Mesenchymal stem cell (in vitro differentiated cells and primary cell): ENCODE data around the gene MATN1.

Source experiments
- DNase-seq: peaks from one replicate; pipeline ENCODE4 v3.0.0-alpha.2; 2013
- H2AFZ ChIP-seq: one replicate; pipeline ENCODE4 v1.6.1; 2013; ENCODE audit warnings: low read depth, mild to moderate bottlenecking, control low read depth, inconsistent platforms, low read length, moderate library complexity
- H2AK5ac ChIP-seq: 2 replicates; pipeline ENCODE4 v1.6.1; 2013; ENCODE audit warnings: low read length, moderate library complexity, mild to moderate bottlenecking, inconsistent platforms; ENCODE audit not compliant: severe bottlenecking
- H2BK120ac ChIP-seq: one replicate; pipeline ENCODE4 v1.6.1; 2013; ENCODE audit warnings: low read depth, mild to moderate bottlenecking, inconsistent platforms, low read length, moderate library complexity
- H2BK12ac ChIP-seq, 2 experiments: one replicate each; pipeline ENCODE4 v1.6.1; 2013; ENCODE audit warnings: inconsistent platforms in 2 of 2, low read length in 2 of 2, mild to moderate bottlenecking in 2 of 2, moderate library complexity in 2 of 2, control low read depth in 1 of 2
- H2BK15ac ChIP-seq: one replicate; pipeline ENCODE4 v1.6.1; 2013; ENCODE audit warnings: mild to moderate bottlenecking, low read depth, inconsistent platforms; ENCODE audit not compliant: poor library complexity, severe bottlenecking
- H2BK5ac ChIP-seq: 2 replicates; pipeline ENCODE4 v1.6.1; 2013; ENCODE audit warnings: low read depth, mild to moderate bottlenecking, low read length, control low read depth, inconsistent platforms; ENCODE audit not compliant: poor library complexity, severe bottlenecking
- H3K14ac ChIP-seq, 2 experiments: one replicate each; pipeline ENCODE4 v1.6.1; 2013; ENCODE audit warnings: inconsistent platforms in 2 of 2, low read length in 2 of 2, control low read depth in 1 of 2, mild to moderate bottlenecking in 1 of 2, moderate library complexity in 1 of 2
- H3K18ac ChIP-seq, 2 experiments: one replicate each; pipeline ENCODE4 v1.6.1; 2013; ENCODE audit warnings: inconsistent platforms in 2 of 2, low read length in 2 of 2, control low read depth in 1 of 2, low read depth in 1 of 2, mild to moderate bottlenecking in 1 of 2
- H3K23ac ChIP-seq, 2 experiments: one replicate each; pipeline ENCODE4 v1.6.1; 2013; ENCODE audit warnings: inconsistent platforms in 2 of 2, low read length in 2 of 2, mild to moderate bottlenecking in 2 of 2, moderate library complexity in 2 of 2, control low read depth in 1 of 2
- H3K27ac ChIP-seq: 2 replicates; pipeline ENCODE4 v1.5.1; 2013; ENCODE audit warnings: mild to moderate bottlenecking, moderate library complexity, low read length, control low read depth, inconsistent platforms; ENCODE audit not compliant: poor library complexity, severe bottlenecking
- H3K27me3 ChIP-seq, 2 experiments: 2 replicates each; pipeline versions ENCODE4 v1.6.1 to v1.7.0; 2013; ENCODE audit warnings: low read length in 2 of 2, mild to moderate bottlenecking in 2 of 2, moderate library complexity in 2 of 2, control low read depth in 1 of 2, inconsistent platforms in 1 of 2; ENCODE audit not compliant: control insufficient read depth in 1 of 2, insufficient read depth in 1 of 2
- H3K36me3 ChIP-seq, 2 experiments: 2 replicates each; pipeline versions ENCODE4 v1.6.1 to v1.7.0; 2013; ENCODE audit warnings: low read length in 2 of 2, control low read depth in 1 of 2, inconsistent platforms in 1 of 2, low read depth in 1 of 2, mild to moderate bottlenecking in 1 of 2; ENCODE audit not compliant: insufficient read depth in 2 of 2, control insufficient read depth in 1 of 2
- H3K4ac ChIP-seq, 2 experiments: one replicate each; pipeline ENCODE4 v1.6.1; 2013; ENCODE audit warnings: inconsistent platforms in 2 of 2, low read length in 2 of 2, mild to moderate bottlenecking in 2 of 2, moderate library complexity in 2 of 2, control low read depth in 1 of 2, low read depth in 1 of 2
- H3K4me1 ChIP-seq: 2 replicates; pipeline ENCODE4 v1.6.1; 2013; ENCODE audit warnings: low read depth, low read length, control low read depth; ENCODE audit not compliant: control insufficient read depth, insufficient read depth
- H3K4me2 ChIP-seq: 2 replicates; pipeline ENCODE4 v1.6.1; 2013; ENCODE audit warnings: low read length, mild to moderate bottlenecking, inconsistent platforms; ENCODE audit not compliant: poor library complexity, severe bottlenecking
- H3K4me3 ChIP-seq, 2 experiments: 2 replicates each; pipeline versions ENCODE4 v1.5.1 to v1.7.0; 2013; ENCODE audit warnings: low read length in 2 of 2, mild to moderate bottlenecking in 2 of 2, control low read depth in 1 of 2, low read depth in 1 of 2; ENCODE audit not compliant: insufficient read depth in 1 of 2
- H3K79me1 ChIP-seq: replicated peaks from 2 replicates; pipeline ENCODE4 v1.6.1; 2013; ENCODE audit warnings: mild to moderate bottlenecking, control low read depth, low read length, inconsistent platforms; ENCODE audit not compliant: poor library complexity, severe bottlenecking
- H3K9ac ChIP-seq: 2 replicates; pipeline ENCODE4 v1.7.0; 2013; ENCODE audit warnings: mild to moderate bottlenecking, low read length, moderate library complexity
- H3K9me3 ChIP-seq: 2 replicates; pipeline ENCODE4 v1.7.0; 2013; ENCODE audit warnings: mild to moderate bottlenecking, low read length; ENCODE audit not compliant: control insufficient read depth
- H4K8ac ChIP-seq: one replicate; pipeline ENCODE4 v1.6.1; 2013; ENCODE audit warnings: inconsistent platforms, mild to moderate bottlenecking, low read length, moderate library complexity
- H4K91ac ChIP-seq: one replicate; pipeline ENCODE4 v1.6.1; 2013; ENCODE audit warnings: mild to moderate bottlenecking, low read length, inconsistent platforms
- WGBS: methylation state at CpG from one replicate; pipeline ENCODE4 v1.1.7; 2013; ENCODE audit warnings: mixed read lengths; 5-methylcytosine and 5-hydroxymethylcytosine counted together

The MATN1 gene

DNA sequence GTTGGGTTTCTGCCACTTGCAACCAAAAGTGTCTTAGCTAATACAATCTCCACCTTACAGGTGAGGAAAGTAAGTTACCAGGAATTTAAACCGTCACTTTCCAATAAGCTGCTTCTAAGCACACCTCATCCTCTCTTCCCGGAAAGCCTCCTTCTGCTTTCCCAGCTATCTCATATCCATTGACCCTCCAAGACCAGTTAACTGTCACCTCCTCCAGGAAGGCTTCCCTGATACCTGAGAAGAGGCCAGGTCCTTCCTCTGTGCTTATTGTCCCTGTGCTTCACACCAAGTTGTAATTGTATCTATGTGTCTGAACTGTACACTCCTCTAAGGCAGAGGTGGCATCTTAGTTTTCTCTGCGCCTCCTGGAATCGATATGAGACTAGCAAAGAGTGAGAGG, 11.2 kb upstream of the MATN1 start:
- DNase-seq: no peak
- peaks cover 23% of the 10 kb centered on the region for H3K4me1 ChIP-seq

DNA sequence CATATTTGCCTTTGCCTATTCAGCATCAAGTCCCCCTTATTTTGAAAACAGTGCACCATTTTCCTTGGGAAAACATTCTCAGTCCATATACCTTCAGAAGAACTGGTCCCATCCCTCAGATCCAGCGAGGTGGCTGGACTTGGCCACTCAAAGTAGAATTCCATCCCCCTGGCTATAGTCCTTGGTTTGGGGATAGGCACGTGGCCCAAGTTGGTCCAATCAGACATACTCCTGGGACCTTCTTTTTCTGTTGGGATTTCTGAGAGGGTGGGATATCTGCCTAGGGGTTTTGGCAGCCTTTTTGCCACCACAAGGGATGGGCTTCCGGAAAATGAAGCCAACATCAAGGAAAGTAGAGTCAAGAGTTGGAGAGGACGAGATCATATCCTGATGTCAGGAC, 10.7 kb upstream of the MATN1 start:
- H3K23ac ChIP-seq: no peak overlapping the region
- H2AK5ac ChIP-seq: no peak overlapping the region
- no peak for DNase-seq
- no peak overlapping the region for H3K4me2 ChIP-seq
- H3K4me1 ChIP-seq: peaks cover 28% of the 10 kb centered on the region
- no peak overlapping the region for H2BK5ac ChIP-seq
- no peak overlapping the region for H3K14ac ChIP-seq
- no peak overlapping the region for H3K4ac ChIP-seq
- H2BK120ac ChIP-seq: no peak overlapping the region
- no peak overlapping the region for H4K91ac ChIP-seq
- peaks cover 6% of the 10 kb centered on the region for H3K9me3 ChIP-seq
- H2BK15ac ChIP-seq: no peak overlapping the region
- H3K27ac ChIP-seq: no peak overlapping the region
- 92% methylated on average over 4 of the region's 4 CpGs for WGBS
- H2BK12ac ChIP-seq: no peak overlapping the region
- no peak overlapping the region for H3K9ac ChIP-seq
- no peak overlapping the region for H4K8ac ChIP-seq
- no peaks in the 10 kb centered on the region for H3K79me1 ChIP-seq
- H2AFZ ChIP-seq: no peak overlapping the region
- H3K4me3 ChIP-seq: no peak overlapping the region
- H3K18ac ChIP-seq: no peak overlapping the region
- no peaks in the 10 kb centered on the region for H3K36me3 ChIP-seq
- peaks cover 0 to 69% of the 10 kb centered on the region in 2 experiments for H3K27me3 ChIP-seq

More for the DNA sequence above, 11.2 kb upstream of the MATN1 start:
- no peak overlapping the region for H2AFZ ChIP-seq
- H4K91ac ChIP-seq: no peak overlapping the region
- H3K9ac ChIP-seq: no peak overlapping the region
- H4K8ac ChIP-seq: no peak overlapping the region
- H3K9me3 ChIP-seq: peaks cover 6% of the 10 kb centered on the region
- peaks cover 0 to 66% of the 10 kb centered on the region in 2 experiments for H3K27me3 ChIP-seq
- no peak overlapping the region for H2BK12ac ChIP-seq
- H2BK5ac ChIP-seq: no peak overlapping the region
- H3K27ac ChIP-seq: no peak overlapping the region
- no peak overlapping the region for H2BK120ac ChIP-seq
- H3K4ac ChIP-seq: no peak overlapping the region
- no peaks in the 10 kb centered on the region for H3K79me1 ChIP-seq
- no peak overlapping the region for H3K18ac ChIP-seq
- H3K4me3 ChIP-seq: no peak overlapping the region
- H3K14ac ChIP-seq: no peak overlapping the region
- H2BK15ac ChIP-seq: no peak overlapping the region
- WGBS: 98% methylated on average over 2 of the region's 4 CpGs
- no peaks in the 10 kb centered on the region for H3K36me3 ChIP-seq
- H3K4me2 ChIP-seq: no peak overlapping the region
- H2AK5ac ChIP-seq: no peak overlapping the region
- H3K23ac ChIP-seq: no peak overlapping the region

DNA sequence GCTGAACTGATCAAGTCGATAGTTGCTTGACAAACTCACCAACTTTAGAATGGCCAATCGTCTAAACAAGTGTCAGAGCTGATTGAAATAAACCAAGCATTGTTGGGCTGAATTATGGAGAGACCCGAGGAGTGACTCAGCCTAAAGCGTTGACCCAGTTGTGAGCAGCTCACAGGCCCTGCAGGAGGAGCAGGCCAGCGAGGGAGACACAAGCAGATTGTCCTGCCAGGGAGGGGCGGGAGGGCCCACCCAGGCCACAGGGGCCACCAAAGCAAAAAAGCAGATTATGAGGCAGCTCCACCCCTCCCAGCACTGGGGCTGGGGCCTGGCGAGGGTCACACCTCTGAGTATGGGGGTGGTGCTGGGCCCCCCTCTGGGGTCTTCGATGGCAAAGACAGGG, 10.1 kb upstream of the MATN1 start:
- Histone ChIP-seq H3K4me3 (no peak overlapping the region), H2AK5ac (no peak overlapping the region), H3K14ac (no peak overlapping the region), H2BK5ac (no peak overlapping the region), H3K9ac (no peak overlapping the region), H3K18ac (peak overlapping the region in 1 of 2 experiments; percentile 41), H4K91ac (peak overlapping the region; percentile 37), H2BK15ac (no peak overlapping the region), H3K9me3 (peaks cover 6% of the 10 kb centered on the region), H3K27ac (no peak overlapping the region), H3K4ac (no peak overlapping the region), H3K23ac (no peak overlapping the region), H3K36me3 (no peaks in the 10 kb centered on the region), H3K4me1 (peaks cover 32% of the 10 kb centered on the region), H2BK120ac (no peak overlapping the region), H4K8ac (no peak overlapping the region), H2AFZ (no peak overlapping the region), H2BK12ac (no peak overlapping the region), H3K79me1 (no peaks in the 10 kb centered on the region), H3K4me2 (no peak overlapping the region), H3K27me3 (peaks cover 0 to 63% of the 10 kb centered on the region in 2 experiments)
- peak; percentile 34 for DNase-seq
- WGBS: 65% methylated on average over 8 of the region's 8 CpGs

DNA sequence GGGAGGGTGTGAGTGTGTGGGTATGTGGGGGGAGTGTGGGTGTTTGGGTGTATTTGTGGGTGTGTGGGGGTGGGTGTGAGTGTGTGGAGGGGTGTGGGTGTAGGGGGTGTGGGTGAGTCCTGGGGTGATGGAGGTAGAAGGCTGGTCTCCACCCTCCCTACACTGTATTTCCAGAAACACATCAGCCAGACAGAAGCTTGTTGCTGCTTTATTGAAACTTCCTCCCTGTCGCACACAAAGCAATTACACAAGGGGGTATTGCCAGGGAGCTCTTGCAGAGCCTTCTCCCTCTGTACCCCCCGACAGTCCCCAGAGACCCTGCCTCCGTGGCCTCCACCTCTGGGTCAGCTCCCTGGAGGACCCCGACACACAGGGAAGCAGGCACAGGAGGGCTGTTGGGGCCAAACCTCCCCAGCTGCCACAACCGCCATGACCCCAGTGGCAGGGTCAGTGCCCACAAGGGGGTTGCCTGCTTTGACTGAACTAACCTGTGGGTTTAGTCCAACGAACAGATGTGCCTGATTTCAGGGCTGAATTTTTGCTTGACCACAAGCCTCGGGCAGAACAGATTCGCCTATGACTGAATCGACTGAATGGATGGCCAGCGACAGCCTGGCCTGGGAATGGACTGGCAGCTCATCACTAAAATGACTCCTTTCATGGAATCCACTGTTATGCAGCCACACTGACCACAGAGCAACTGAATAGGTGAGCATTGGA, 9.1 kb upstream of the MATN1 start:
- Histone ChIP-seq H3K4me1 (peaks cover 40% of the 10 kb centered on the region), H3K4me2 (no peak overlapping the region), H2AFZ (no peak overlapping the region), H3K9ac (no peak overlapping the region), H3K4me3 (no peak overlapping the region), H2BK15ac (no peak overlapping the region), H2BK12ac (no peak overlapping the region), H3K27ac (no peak overlapping the region), H4K8ac (no peak overlapping the region), H2AK5ac (no peak overlapping the region), H3K23ac (no peak overlapping the region), H2BK5ac (no peak overlapping the region), H3K18ac (no peak overlapping the region), H3K4ac (no peak overlapping the region), H3K27me3 (peaks cover 0 to 54% of the 10 kb centered on the region in 2 experiments), H3K79me1 (no peaks in the 10 kb centered on the region), H4K91ac (no peak overlapping the region), H2BK120ac (no peak overlapping the region), H3K14ac (no peak overlapping the region), H3K9me3 (no peaks in the 10 kb centered on the region), H3K36me3 (no peaks in the 10 kb centered on the region)
- no peak for DNase-seq
- 79% methylated on average over 10 of the region's 10 CpGs for WGBS
